HepG2 (cell line): ENCODE results near the gene CXADR. TPM values are rescaled to one million over a fixed set of nuclear protein-coding genes. Genes with fewer than 3 reads are reported as not detected.
A peak's percentile ranks its signal among the peaks of the same experiment; 100 is the strongest.

ENCODE experiments used
- AFF4 ChIP-seq: sonication (generic); formaldehyde crosslinking; IDR thresholded peaks from 2 replicates; pipeline ENCODE4 v1.4.0; 2020; ENCODE audit warnings: missing genetic modification reagents
- ZBTB10 ChIP-seq: sonication (generic); formaldehyde crosslinking; IDR thresholded peaks from 2 replicates; pipeline ENCODE4 v1.4.0; 2020; ENCODE audit warnings: missing genetic modification reagents, borderline replicate concordance
- ZBTB20 ChIP-seq: sonication (generic); formaldehyde crosslinking; IDR thresholded peaks from 2 replicates; pipeline ENCODE4 v1.8.1; 2023; ENCODE audit warnings: missing genetic modification reagents, low read depth, mild to moderate bottlenecking, borderline replicate concordance
- ZFP90 ChIP-seq: sonication (generic); formaldehyde crosslinking; IDR thresholded peaks from 2 replicates; pipeline ENCODE4 v1.8.0; 2022; ENCODE audit warnings: missing genetic modification reagents, mild to moderate bottlenecking, inconsistent platforms, borderline replicate concordance
- ZNF33B ChIP-seq: sonication (generic); formaldehyde crosslinking; IDR thresholded peaks from 2 replicates; pipeline ENCODE4 v1.5.1; 2020; ENCODE audit warnings: mild to moderate bottlenecking, missing genetic modification reagents
- ZNF343 ChIP-seq: sonication (generic); formaldehyde crosslinking; IDR thresholded peaks from 2 replicates; pipeline ENCODE4 v1.4.0; 2020; ENCODE audit warnings: mild to moderate bottlenecking, missing genetic modification reagents
- ZNF510 ChIP-seq: sonication (generic); formaldehyde crosslinking; IDR thresholded peaks from 2 replicates; pipeline ENCODE4 v1.4.0; 2020; ENCODE audit warnings: low read depth, mild to moderate bottlenecking, missing genetic modification reagents
- ZNF644 ChIP-seq: IDR thresholded peaks from 2 replicates; pipeline ENCODE4 v1.6.1; 2016; ENCODE audit warnings: low read depth
- ZSCAN20 ChIP-seq: sonication (generic); formaldehyde crosslinking; IDR thresholded peaks from 2 replicates; pipeline ENCODE4 v1.4.0; 2020; ENCODE audit warnings: missing genetic modification reagents, mild to moderate bottlenecking, borderline replicate concordance
- ZSCAN31 ChIP-seq: sonication (generic); formaldehyde crosslinking; IDR thresholded peaks from 2 replicates; pipeline ENCODE4 v1.5.0; 2020; ENCODE audit warnings: low read depth, mild to moderate bottlenecking, missing genetic modification reagents
- polyA plus RNA-seq, 8 experiments: library from polyadenylated mRNA; depleted of rRNA in 3 of 8; stranded (reverse) in 7 of 8; unstranded in 1 of 8; fragments of >200 nt; fragmentation: Illumina TruSeq in 4 of 8; extraction: Trizol in 4 of 8; gene quantifications; 2 replicates each; pipeline versions ENCODE4 v1.2.1 to v1.2.3, GENCODE V29; 2011 to 2016; ENCODE audit warnings: low read depth in 4 of 8, missing spikeins in 1 of 8, mixed read lengths in 1 of 8; ENCODE audit not compliant: insufficient read depth in 1 of 8
- total RNA-seq, 5 experiments: library from RNA; depleted of rRNA; stranded (reverse); fragments of >200 nt; fragmentation: Illumina TruSeq; extraction: Trizol; gene quantifications; 2 replicates each; pipeline ENCODE4 v1.2.3, GENCODE V29; 2016; ENCODE audit warnings: low read depth in 1 of 5
- TF ChIP-seq, protein P1 (sequence below): IDR thresholded peaks from 2 replicates; pipeline ENCODE4 v1.6.1; 2012; ENCODE audit warnings: low read depth, low read length, improper control_type of control experiment

CXADR gene
- total and polyA plus RNA-seq, 2 of the 13 experiments (the other 11 are each of a cell fraction or from before 2014, with no cell fraction given) = 86.8 to 110 TPM

DNA sequence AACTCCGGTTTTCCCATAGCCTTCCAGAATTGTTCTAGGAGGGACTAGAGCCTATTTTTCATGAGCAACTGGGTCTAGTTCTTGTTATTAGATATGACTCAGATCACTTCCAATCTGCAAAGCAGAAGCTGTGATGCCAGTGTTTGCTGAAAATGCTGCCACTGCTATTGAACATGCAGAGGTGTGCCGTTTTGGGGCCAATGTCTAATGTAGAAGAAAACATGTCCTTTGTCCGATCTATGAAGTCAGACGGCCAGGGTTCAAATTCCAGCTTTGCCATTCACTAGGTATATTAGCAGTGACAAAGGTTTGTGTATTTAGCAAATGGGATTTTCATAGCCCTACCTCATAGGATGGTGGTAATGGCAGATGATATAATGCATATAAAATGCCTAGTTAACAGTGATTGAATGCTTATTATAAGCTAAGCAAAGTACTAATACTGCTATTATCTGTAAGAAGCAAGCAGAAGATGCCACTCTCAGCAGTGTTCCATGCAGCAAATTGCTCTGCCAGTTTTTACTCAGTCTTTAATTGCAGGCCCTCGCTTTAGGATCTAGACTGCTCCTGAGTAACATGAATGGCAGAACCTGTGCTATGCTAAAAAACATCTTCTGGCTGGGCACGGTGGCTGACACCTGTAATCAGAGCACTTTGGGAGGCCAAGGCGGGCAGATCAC is 40.1 kb upstream of the CXADR start (continued):
- no peak for TF ChIP-seq AFF4
- no peak for TF ChIP-seq ZBTB10 (CRISPR knock-in tag)
- no peak for TF ChIP-seq ZSCAN20 (CRISPR knock-in tag)
- peak; percentile 89; the same call in 1 of the 2 replicates for TF ChIP-seq ZBTB20 (CRISPR knock-in tag)
- no peak for TF ChIP-seq ZNF343 (CRISPR knock-in tag)
- peak; percentile 60; the same call in 1 of the 2 replicates for TF ChIP-seq ZFP90
- TF ChIP-seq, protein P1, sequence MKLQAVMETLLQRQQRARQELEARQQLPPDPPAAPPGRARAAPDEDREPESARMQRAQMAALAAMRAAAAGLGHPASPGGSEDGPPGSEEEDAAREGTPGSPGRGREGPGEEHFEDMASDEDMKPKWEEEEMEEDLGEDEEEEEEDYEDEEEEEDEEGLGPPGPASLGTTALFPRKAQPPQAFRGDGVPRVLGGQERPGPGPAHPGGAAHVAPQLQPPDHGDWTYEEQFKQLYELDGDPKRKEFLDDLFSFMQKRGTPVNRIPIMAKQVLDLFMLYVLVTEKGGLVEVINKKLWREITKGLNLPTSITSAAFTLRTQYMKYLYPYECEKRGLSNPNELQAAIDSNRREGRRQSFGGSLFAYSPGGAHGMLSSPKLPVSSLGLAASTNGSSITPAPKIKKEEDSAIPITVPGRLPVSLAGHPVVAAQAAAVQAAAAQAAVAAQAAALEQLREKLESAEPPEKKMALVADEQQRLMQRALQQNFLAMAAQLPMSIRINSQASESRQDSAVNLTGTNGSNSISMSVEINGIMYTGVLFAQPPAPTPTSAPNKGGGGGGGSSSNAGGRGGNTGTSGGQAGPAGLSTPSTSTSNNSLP = peak; percentile 96
- TF ChIP-seq ZNF510 (CRISPR knock-in tag) = no peak
- TF ChIP-seq ZNF644 (CRISPR knock-in tag) = peak; percentile 92
- TF ChIP-seq ZNF33B (CRISPR knock-in tag) = no peak
- TF ChIP-seq ZSCAN31 (CRISPR knock-in tag) = no peak
